ENCODE data around the gene SNAI3.

GRCh38 chr16:88686062-88686438 is 257 bp downstream of the SNAI3 start:
- TF ChIP-seq POLR2AphosphoS5 (IDR thresholded peaks at IDR 0.05; ENCODE audit: low read depth, low read length) (no peak), TAF1 (IDR thresholded peaks at IDR 0.05; ENCODE audit: borderline replicate concordance, insufficient read depth, low read length) (no peak), SIN3A (IDR thresholded peaks at IDR 0.05; ENCODE audit: borderline replicate concordance, insufficient read depth, low read length) (no peak), REST (IDR thresholded peaks at IDR 0.05; ENCODE audit: insufficient read depth in 1 of 2, low read depth in 2 of 2, low read length in 2 of 2) (no peak)

Data from PFSK-1 (cell line).